ENCODE results near the gene RIC1.
A peak's percentile ranks its signal among the peaks of the same experiment; 100 is the strongest.
"Not testable (repeated sequence)": the region's sequence is repeated elsewhere in the genome, so short reads cannot be mapped to it uniquely, and the experiment has no call there.

RIC1 gene

GRCh38 chr9:5675046-5675445, 46.1 kb downstream of the RIC1 start:
- H3K4me3 Mint-ChIP-seq, H3K27me3 Mint-ChIP-seq, DNase-seq, H3K27ac Mint-ChIP-seq, ATAC-seq, H3K9me3 Mint-ChIP-seq: not testable (repeated sequence)
- peaks cover 22% of the 10 kb centered on the region for H3K4me1 Mint-ChIP-seq

- not testable (repeated sequence) for ATAC-seq, H3K27ac Mint-ChIP-seq, H3K4me3 Mint-ChIP-seq, DNase-seq, H3K27me3 Mint-ChIP-seq
- peaks cover 28% of the 10 kb centered on the region for H3K4me1 Mint-ChIP-seq
- peaks cover 17 to 27% of the 10 kb centered on the region in 2 donors for H3K9me3 Mint-ChIP-seq
Measured at GRCh38 chr9:5683591-5683990, 54.7 kb downstream of the RIC1 start.

- Mint-ChIP-seq H3K4me3 (no peak overlapping the region), H3K27me3 (no peaks in the 10 kb centered on the region), H3K27ac (no peak overlapping the region), H3K4me1 (peaks cover 28% of the 10 kb centered on the region), H3K9me3 (peaks cover 17 to 27% of the 10 kb centered on the region in 2 donors)
- DNase-seq = no peak
- ATAC-seq = no peak
Measured at GRCh38 chr9:5684101-5684500, 55.2 kb downstream of the RIC1 start.

- peak overlapping the region in 1 of 2 donors; percentile 81 for H3K27ac Mint-ChIP-seq
- H3K4me3 Mint-ChIP-seq = no peak overlapping the region
- no peak for ATAC-seq
- peaks cover 2 to 4% of the 10 kb centered on the region in 2 donors for H3K9me3 Mint-ChIP-seq
- peaks cover 13% of the 10 kb centered on the region for H3K4me1 Mint-ChIP-seq
- no peaks in the 10 kb centered on the region for H3K27me3 Mint-ChIP-seq
- DNase-seq = no peak
Measured at GRCh38 chr9:5688109-5688508, 59.2 kb downstream of the RIC1 start.

- H3K4me1 Mint-ChIP-seq = peaks cover 11% of the 10 kb centered on the region
- H3K4me3 Mint-ChIP-seq = no peak overlapping the region
- H3K27me3 Mint-ChIP-seq = no peaks in the 10 kb centered on the region
- no peak for DNase-seq
- no peak overlapping the region for H3K27ac Mint-ChIP-seq
- no peak for ATAC-seq
- no peaks in the 10 kb centered on the region for H3K9me3 Mint-ChIP-seq
Measured at GRCh38 chr9:5690278-5690677, 61.4 kb downstream of the RIC1 start.

- H3K27ac Mint-ChIP-seq = no peak overlapping the region
- H3K27me3 Mint-ChIP-seq = no peaks in the 10 kb centered on the region
- ATAC-seq (no peak), DNase-seq (no peak)
- H3K4me3 Mint-ChIP-seq = no peak overlapping the region
- peaks cover 10% of the 10 kb centered on the region for H3K4me1 Mint-ChIP-seq
- no peaks in the 10 kb centered on the region for H3K9me3 Mint-ChIP-seq
Measured at GRCh38 chr9:5695860-5696259, 67.0 kb downstream of the RIC1 start.

- Mint-ChIP-seq H3K9me3 (no peaks in the 10 kb centered on the region), H3K4me1 (peaks cover 10% of the 10 kb centered on the region), H3K27me3 (no peaks in the 10 kb centered on the region), H3K27ac (no peak overlapping the region), H3K4me3 (no peak overlapping the region)
- ATAC-seq (peak; percentile 71), DNase-seq (no peak)
Measured at GRCh38 chr9:5696884-5697283, 68.0 kb downstream of the RIC1 start.

GRCh38 chr9:5698004-5698403, 69.1 kb downstream of the RIC1 start:
- H3K4me1 Mint-ChIP-seq = peaks cover 10% of the 10 kb centered on the region
- no peak overlapping the region for H3K4me3 Mint-ChIP-seq
- H3K9me3 Mint-ChIP-seq = peaks cover 0 to 5% of the 10 kb centered on the region in 2 donors
- H3K27ac Mint-ChIP-seq = no peak overlapping the region
- H3K27me3 Mint-ChIP-seq = no peaks in the 10 kb centered on the region
- no peak for ATAC-seq
- no peak for DNase-seq

GRCh38 chr9:5698810-5699556, 70.1 kb downstream of the RIC1 start:
- Mint-ChIP-seq H3K27me3 (no peaks in the 10 kb centered on the region), H3K9me3 (peaks cover 0 to 8% of the 10 kb centered on the region in 2 donors), H3K27ac (no peak overlapping the region), H3K4me3 (no peak overlapping the region), H3K4me1 (peaks cover 10% of the 10 kb centered on the region)
- no peak for DNase-seq
- no peak for ATAC-seq

GRCh38 chr9:5708414-5708813, 79.5 kb downstream of the RIC1 start:
- Mint-ChIP-seq H3K27me3 (no peaks in the 10 kb centered on the region), H3K9me3 (peaks cover 22 to 32% of the 10 kb centered on the region in 2 donors), H3K27ac (no peak overlapping the region), H3K4me3 (no peak overlapping the region), H3K4me1 (no peaks in the 10 kb centered on the region)
- DNase-seq (no peak), ATAC-seq (no peak)

- DNase-seq (no peak), ATAC-seq (no peak)
- H3K4me3 Mint-ChIP-seq = no peak overlapping the region
- H3K9me3 Mint-ChIP-seq = peaks cover 15 to 26% of the 10 kb centered on the region in 2 donors
- H3K27ac Mint-ChIP-seq = no peak overlapping the region
- H3K4me1 Mint-ChIP-seq = peaks cover 15% of the 10 kb centered on the region
- no peaks in the 10 kb centered on the region for H3K27me3 Mint-ChIP-seq
Measured at GRCh38 chr9:5712651-5713390, 83.9 kb downstream of the RIC1 start.

GRCh38 chr9:5714501-5715401, 85.8 kb downstream of the RIC1 start:
- Mint-ChIP-seq H3K4me1 (peaks cover 15% of the 10 kb centered on the region), H3K9me3 (peaks cover 0 to 8% of the 10 kb centered on the region in 2 donors), H3K27ac (no peak overlapping the region), H3K4me3 (no peak overlapping the region), H3K27me3 (no peaks in the 10 kb centered on the region)
- DNase-seq (no peak), ATAC-seq (peak; percentile 63)

GRCh38 chr9:5715548-5716127, 86.7 kb downstream of the RIC1 start:
- Mint-ChIP-seq H3K27me3 (no peaks in the 10 kb centered on the region), H3K4me3 (no peak overlapping the region), H3K9me3 (peaks cover 0 to 7% of the 10 kb centered on the region in 2 donors), H3K4me1 (peaks cover 15% of the 10 kb centered on the region), H3K27ac (peak overlapping the region in 1 of 2 donors; percentile 10)
- DNase-seq = no peak
- no peak for ATAC-seq

GRCh38 chr9:5717434-5717833, 88.5 kb downstream of the RIC1 start:
- not testable (repeated sequence) for H3K27ac Mint-ChIP-seq, ATAC-seq

More at GRCh38 chr9:5717434-5717833, 88.5 kb downstream of the RIC1 start:
- not testable (repeated sequence) for H3K4me3 Mint-ChIP-seq, H3K9me3 Mint-ChIP-seq, DNase-seq, H3K27me3 Mint-ChIP-seq
- H3K4me1 Mint-ChIP-seq = peaks cover 15% of the 10 kb centered on the region

All from stimulated activated naive CD8-positive, alpha-beta T cell treated with anti-CD3 and anti-CD28 coated beads, Interleukin-15, amount 100 ng/mL, for 72 hours (primary cell).